Astrocyte of the cerebellum (primary cell): Measurements from ENCODE around the gene MB.

Experiments
- DNase-seq: peaks from one replicate; pipeline ENCODE4 v3.0.0-alpha.2; 2011; ENCODE audit warnings: low read depth
- H3K4me3 ChIP-seq: 2 replicates; pipeline ENCODE4 v1.5.1; 2011; ENCODE audit warnings: mild to moderate bottlenecking, low read depth, low read length, moderate library complexity
- in situ Hi-C: cut with HindIII; loops from 2 replicates; pipeline ENCODE4 v1.10.0; 2017; ENCODE audit warnings: low sequenced_read_pairs
- TF ChIP-seq, protein P1 (sequence below): IDR thresholded peaks from 2 replicates; pipeline ENCODE4 v1.5.1; 2012; ENCODE audit warnings: low read length, low read depth, moderate library complexity, mild to moderate bottlenecking; ENCODE audit errors: missing control alignments

Gene MB

DNA sequence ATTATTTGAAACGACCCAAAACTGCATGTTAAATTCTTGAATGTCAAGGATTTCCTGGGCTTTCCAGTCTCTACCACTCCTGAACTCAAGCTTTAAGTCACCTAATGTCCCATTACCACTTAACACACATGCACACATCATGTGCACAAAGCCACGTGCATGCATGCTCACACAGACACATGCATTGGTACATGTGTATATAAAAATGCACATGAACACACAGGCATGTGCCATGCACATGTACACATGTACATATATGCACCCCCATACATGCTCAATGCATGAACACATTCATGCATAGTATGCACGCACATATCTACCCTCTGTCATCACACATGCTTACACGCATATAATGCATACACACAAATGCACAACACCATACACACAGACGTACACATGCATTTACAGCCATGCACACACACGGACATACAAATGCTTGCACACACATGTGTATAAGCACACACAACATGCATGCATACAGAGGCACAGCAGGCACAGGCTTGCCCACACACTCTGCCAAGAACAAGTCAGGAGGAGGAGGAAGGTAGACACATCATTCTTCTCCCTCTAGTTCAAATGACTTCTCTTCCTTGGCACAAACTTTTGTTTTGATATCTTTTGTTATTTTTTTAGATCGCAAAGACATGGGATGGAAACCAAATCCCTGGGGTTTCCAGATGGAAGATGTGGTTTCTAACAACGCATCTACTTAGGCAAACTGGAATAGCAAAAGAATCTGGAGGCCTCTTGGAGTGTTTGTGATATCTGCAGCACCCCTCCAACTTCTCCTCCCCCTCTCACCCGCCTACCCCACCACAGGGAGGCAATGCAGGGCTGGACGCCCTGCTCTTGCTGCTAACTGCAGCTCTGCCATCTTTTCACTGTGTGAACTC lies 51.9 kb downstream of the MB start:
- in situ Hi-C loops, result no loop called here
- TF ChIP-seq, protein P1, sequence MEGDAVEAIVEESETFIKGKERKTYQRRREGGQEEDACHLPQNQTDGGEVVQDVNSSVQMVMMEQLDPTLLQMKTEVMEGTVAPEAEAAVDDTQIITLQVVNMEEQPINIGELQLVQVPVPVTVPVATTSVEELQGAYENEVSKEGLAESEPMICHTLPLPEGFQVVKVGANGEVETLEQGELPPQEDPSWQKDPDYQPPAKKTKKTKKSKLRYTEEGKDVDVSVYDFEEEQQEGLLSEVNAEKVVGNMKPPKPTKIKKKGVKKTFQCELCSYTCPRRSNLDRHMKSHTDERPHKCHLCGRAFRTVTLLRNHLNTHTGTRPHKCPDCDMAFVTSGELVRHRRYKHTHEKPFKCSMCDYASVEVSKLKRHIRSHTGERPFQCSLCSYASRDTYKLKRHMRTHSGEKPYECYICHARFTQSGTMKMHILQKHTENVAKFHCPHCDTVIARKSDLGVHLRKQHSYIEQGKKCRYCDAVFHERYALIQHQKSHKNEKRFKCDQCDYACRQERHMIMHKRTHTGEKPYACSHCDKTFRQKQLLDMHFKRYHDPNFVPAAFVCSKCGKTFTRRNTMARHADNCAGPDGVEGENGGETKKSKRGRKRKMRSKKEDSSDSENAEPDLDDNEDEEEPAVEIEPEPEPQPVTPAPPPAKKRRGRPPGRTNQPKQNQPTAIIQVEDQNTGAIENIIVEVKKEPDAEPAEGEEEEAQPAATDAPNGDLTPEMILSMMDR, result no peak
- no peak overlapping the region for H3K4me3 ChIP-seq
- DNase-seq, result peak; percentile 57

DNA sequence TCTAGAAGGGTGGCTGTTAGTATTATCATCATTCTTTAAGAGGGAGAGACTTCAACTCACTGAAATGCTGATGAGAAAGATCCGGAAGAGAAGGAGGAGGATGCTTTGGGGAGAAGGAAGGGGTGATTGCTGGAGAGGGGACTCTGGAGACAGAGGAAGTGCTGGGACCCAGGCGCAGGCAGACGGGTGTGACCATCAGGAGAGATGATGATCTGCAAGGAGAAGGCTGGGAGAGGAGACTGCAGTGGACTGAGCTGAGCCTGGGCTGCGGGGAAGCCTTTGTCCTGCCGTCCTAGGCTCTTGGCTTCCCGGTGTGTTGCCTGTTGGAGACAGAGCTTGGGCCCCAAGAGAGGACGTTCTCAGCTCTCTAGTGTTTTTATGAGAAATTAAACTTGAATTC lies 53.9 kb downstream of the MB start:
- H3K4me3 ChIP-seq, result no peak overlapping the region
- DNase-seq, result no peak
- TF ChIP-seq, protein P1, result no peak
- in situ Hi-C loops, result no loop called here

- in situ Hi-C loops, result no loop called here
- TF ChIP-seq, protein P1, result no peak
- no peak overlapping the region for H3K4me3 ChIP-seq
- DNase-seq, result no peak
These were observed 55.2 kb downstream of the MB start for GRCh38 chr22:35561796-35562526.

- H3K4me3 ChIP-seq, result no peak overlapping the region
- in situ Hi-C loops, result no loop called here
- TF ChIP-seq, protein P1, result no peak
- DNase-seq, result no peak
These were observed 56.3 kb downstream of the MB start for GRCh38 chr22:35560824-35561223.

- no peak overlapping the region for H3K4me3 ChIP-seq
- no peak for DNase-seq
- TF ChIP-seq, protein P1, result no peak
- in situ Hi-C loops, result no loop called here
These were observed 56.8 kb downstream of the MB start for GRCh38 chr22:35560366-35560765.

DNA sequence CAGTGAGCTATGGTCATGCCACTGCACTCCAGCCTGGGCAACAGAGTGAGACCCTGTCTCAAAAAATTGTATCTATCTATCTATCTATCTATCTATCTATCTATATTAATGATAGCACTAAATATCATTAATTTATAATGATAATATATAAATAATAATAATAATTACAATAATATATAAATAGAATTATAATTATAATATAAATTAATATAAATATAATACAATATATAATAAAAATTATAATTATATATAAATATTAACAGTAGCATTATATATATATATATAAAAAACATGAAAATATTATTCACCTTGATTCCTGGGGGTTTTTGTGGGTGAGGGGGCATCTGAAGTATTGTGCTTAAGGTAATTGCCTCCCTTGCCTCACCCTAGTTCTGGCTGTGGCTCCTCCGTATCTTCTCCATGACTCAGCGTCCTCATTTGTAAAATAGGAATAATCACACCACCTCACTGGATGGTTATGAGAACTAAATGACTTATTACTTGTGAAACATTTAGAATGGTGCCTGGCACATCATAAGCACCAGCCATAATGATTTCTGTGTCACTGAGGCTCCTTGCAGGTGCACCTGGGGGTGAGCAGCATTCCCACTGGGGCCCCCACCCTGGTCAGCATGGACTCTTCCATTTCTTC lies 57.6 kb downstream of the MB start:
- DNase-seq, result no peak
- H3K4me3 ChIP-seq, result no peak overlapping the region
- in situ Hi-C loops, result no loop called here
- TF ChIP-seq, protein P1, result no peak
